C4-2B (cell line): Measurements from ENCODE around the gene CDKL4.
"Not testable (repeated sequence)": the region's sequence is repeated elsewhere in the genome, so short reads cannot be mapped to it uniquely, and the experiment has no call there.

Source experiments
- H3K27ac ChIP-seq: fragments of 450-650 bp; 2 replicates; pipeline ENCODE4 v1.5.1; 2017
- CTCF ChIP-seq: fragments of 450-650 bp; conservative IDR thresholded peaks from 2 replicates; pipeline ENCODE4 v1.5.1; 2017; ENCODE audit warnings: mild to moderate bottlenecking
- ZFX ChIP-seq: fragments of 450-650 bp; IDR thresholded peaks from 2 replicates; pipeline ENCODE4 v1.6.1; 2017

CDKL4 gene

GRCh38 chr2:39175026-39175812, 68.6 kb downstream of the CDKL4 start:
- no peak overlapping the region for H3K27ac ChIP-seq

GRCh38 chr2:39174022-39174421, 69.7 kb downstream of the CDKL4 start:
- no peak for TF ChIP-seq CTCF
- TF ChIP-seq ZFX: no peak

More at GRCh38 chr2:39175026-39175812, 68.6 kb downstream of the CDKL4 start:
- TF ChIP-seq CTCF (no peak), ZFX (no peak)

GRCh38 chr2:39172047-39172706, 71.6 kb downstream of the CDKL4 start:
- H3K27ac ChIP-seq: not testable (repeated sequence)

More at GRCh38 chr2:39174022-39174421, 69.7 kb downstream of the CDKL4 start:
- H3K27ac ChIP-seq: no peak overlapping the region

- no peak overlapping the region for H3K27ac ChIP-seq
- TF ChIP-seq ZFX: no peak
- no peak for TF ChIP-seq CTCF
Observed at GRCh38 chr2:39171621-39172020, 72.1 kb downstream of the CDKL4 start.

- TF ChIP-seq CTCF (no peak), ZFX (no peak)
- H3K27ac ChIP-seq: no peak overlapping the region
Observed at GRCh38 chr2:39164089-39164488, 79.7 kb downstream of the CDKL4 start.

- TF ChIP-seq CTCF: no peak
- TF ChIP-seq ZFX: no peak
- H3K27ac ChIP-seq: no peak overlapping the region
Observed at GRCh38 chr2:39160982-39161381, 82.8 kb downstream of the CDKL4 start.

- no peak overlapping the region for H3K27ac ChIP-seq
- TF ChIP-seq ZFX (no peak), CTCF (no peak)
Observed at GRCh38 chr2:39159283-39159682, 84.5 kb downstream of the CDKL4 start.
